ENCODE results near the gene MGARP.
A peak's percentile ranks its signal among the peaks of the same experiment; 100 is the strongest.
"Not testable (repeated sequence)": the region's sequence is repeated elsewhere in the genome, so short reads cannot be mapped to it uniquely, and the experiment has no call there.

The MGARP gene

DNA sequence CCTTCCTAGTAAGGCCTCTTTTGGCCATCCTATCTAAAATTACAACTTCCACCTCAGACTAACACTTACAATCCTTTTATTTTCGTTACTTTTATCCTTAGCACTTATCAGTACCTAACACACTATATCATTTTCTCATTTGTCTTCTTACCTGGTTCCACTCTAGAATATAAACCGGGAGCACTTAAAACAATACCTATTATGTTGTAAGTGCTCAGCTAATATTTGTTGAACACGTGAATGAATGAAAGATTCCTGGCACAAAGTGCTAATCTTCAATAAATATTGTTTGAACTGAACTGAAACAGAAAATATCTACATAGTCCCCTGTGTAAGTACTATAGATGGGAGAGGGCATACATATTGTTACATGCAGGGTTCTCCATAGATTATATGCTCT is 14.4 kb downstream of the MGARP start:
- Histone ChIP-seq H3K9me3 (replicated peaks; ENCODE audit: low read length) (no peaks in the 10 kb centered on the region), H3K4me1 (ENCODE audit: control insufficient read depth, insufficient read depth, low read length) (peaks cover 15% of the 10 kb centered on the region), H3K9ac (ENCODE audit: low read depth, low read length) (no peak overlapping the region), H3K4me3 (ENCODE audit: low read length) (no peak overlapping the region), H3K27me3 (ENCODE audit: control insufficient read depth, insufficient read depth, low read length) (no peaks in the 10 kb centered on the region), H3K36me3 (ENCODE audit: insufficient read depth, low read length) (no peaks in the 10 kb centered on the region), H3K4me2 (ENCODE audit: low read length) (no peak overlapping the region)

DNA sequence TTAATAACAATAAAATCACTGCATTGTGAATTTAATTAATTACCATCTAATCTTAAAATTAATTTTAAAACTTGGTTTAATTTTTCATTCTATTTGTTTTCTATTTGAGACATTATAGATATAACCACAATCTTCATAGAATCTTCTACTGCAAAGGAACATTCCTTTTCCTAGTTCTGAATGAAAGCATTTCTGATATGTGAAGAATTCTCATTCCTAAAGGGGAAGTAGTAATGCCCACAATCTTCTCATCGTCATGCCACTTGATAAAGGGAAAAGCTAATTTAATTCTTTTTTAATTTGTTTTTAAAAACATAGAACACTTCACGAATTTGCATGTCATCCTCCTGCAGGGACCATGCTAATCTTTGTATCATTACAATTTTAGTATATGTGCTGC is 23.7 kb downstream of the MGARP start:
- no peaks in the 10 kb centered on the region for H3K36me3 ChIP-seq (ENCODE audit: insufficient read depth, low read length)
- H3K9ac ChIP-seq (ENCODE audit: low read depth, low read length) = no peak overlapping the region
- no peaks in the 10 kb centered on the region for H3K9me3 ChIP-seq (replicated peaks; ENCODE audit: low read length)
- no peak overlapping the region for H3K4me2 ChIP-seq (ENCODE audit: low read length)
- H3K27me3 ChIP-seq (ENCODE audit: control insufficient read depth, insufficient read depth, low read length) = no peaks in the 10 kb centered on the region
- H3K4me1 ChIP-seq (ENCODE audit: control insufficient read depth, insufficient read depth, low read length) = peaks cover 3% of the 10 kb centered on the region
- no peak overlapping the region for H3K4me3 ChIP-seq (ENCODE audit: low read length)

DNA sequence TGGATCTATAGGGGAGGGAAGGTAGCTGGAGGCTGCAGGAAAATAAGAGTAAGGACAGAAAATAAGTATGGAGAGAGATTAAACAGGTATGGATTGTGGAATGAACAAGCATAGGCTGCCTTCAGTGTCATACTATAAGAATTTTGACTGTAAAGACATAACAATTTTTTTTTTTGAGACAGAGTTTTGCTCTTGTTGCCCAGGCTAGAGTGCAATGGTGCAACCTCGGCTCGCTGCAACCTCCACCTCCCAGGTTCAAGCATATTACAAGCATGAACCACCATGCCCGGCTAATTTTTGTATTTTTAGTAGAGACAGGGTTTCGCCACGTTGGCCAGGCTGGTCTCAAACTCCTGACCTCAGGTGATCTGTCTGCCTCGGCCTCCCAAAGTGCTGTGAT is 24.4 kb downstream of the MGARP start:
- H3K9me3 ChIP-seq (replicated peaks; ENCODE audit: low read length); H3K9ac ChIP-seq (ENCODE audit: low read depth, low read length); H3K36me3 ChIP-seq (ENCODE audit: insufficient read depth, low read length); H3K4me3 ChIP-seq (ENCODE audit: low read length); H3K27me3 ChIP-seq (ENCODE audit: control insufficient read depth, insufficient read depth, low read length); H3K4me2 ChIP-seq (ENCODE audit: low read length); H3K4me1 ChIP-seq (ENCODE audit: control insufficient read depth, insufficient read depth, low read length): not testable (repeated sequence)

DNA sequence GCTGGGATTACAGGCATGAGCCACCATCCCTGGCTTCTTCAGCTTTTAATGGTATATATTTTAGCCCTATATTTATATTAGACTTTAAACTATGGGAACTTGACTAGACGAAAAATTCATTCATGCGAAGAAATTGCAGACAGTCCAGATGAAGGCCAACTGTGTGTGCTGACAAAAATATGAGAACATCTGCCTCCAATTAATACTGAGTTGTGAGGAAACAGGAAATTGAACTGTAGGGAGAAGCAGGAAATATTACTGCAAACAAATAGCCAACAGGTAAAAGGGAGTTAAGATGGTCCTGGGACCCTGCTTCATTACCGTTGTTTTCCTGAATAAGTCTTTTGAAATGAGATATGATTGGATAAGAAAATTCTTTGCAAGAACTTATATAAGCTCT is 26.3 kb downstream of the MGARP start:
- Histone ChIP-seq H3K4me1 (ENCODE audit: control insufficient read depth, insufficient read depth, low read length) (peaks cover 3% of the 10 kb centered on the region), H3K4me2 (ENCODE audit: low read length) (no peak overlapping the region), H3K27me3 (ENCODE audit: control insufficient read depth, insufficient read depth, low read length) (no peaks in the 10 kb centered on the region), H3K9me3 (replicated peaks; ENCODE audit: low read length) (no peaks in the 10 kb centered on the region), H3K9ac (ENCODE audit: low read depth, low read length) (no peak overlapping the region), H3K36me3 (ENCODE audit: insufficient read depth, low read length) (no peaks in the 10 kb centered on the region), H3K4me3 (ENCODE audit: low read length) (no peak overlapping the region)

DNA sequence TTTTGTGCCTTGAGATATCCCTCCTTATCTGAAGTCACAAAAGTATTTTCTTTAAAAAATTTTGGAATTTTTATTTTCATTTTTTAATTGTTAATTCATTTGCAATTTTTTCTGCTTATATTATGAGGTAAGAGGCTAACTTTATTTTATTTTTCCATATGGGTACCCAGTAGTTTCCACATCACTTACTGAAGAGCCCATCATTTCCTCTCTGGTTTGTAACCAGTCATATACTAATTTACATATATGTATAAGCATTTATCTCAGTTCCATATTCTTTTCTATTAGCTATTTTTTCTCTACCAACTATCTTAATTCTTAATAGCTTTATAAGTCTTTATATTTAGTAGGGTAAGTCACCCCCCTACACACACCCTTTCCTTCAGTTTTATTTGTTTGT is 27.0 kb downstream of the MGARP start:
- no peak overlapping the region for H3K4me2 ChIP-seq (ENCODE audit: low read length)
- no peaks in the 10 kb centered on the region for H3K36me3 ChIP-seq (ENCODE audit: insufficient read depth, low read length)
- H3K4me1 ChIP-seq (ENCODE audit: control insufficient read depth, insufficient read depth, low read length) = peaks cover 3% of the 10 kb centered on the region
- no peaks in the 10 kb centered on the region for H3K27me3 ChIP-seq (ENCODE audit: control insufficient read depth, insufficient read depth, low read length)
- H3K4me3 ChIP-seq (ENCODE audit: low read length) = no peak overlapping the region
- no peaks in the 10 kb centered on the region for H3K9me3 ChIP-seq (replicated peaks; ENCODE audit: low read length)
- no peak overlapping the region for H3K9ac ChIP-seq (ENCODE audit: low read depth, low read length)

DNA sequence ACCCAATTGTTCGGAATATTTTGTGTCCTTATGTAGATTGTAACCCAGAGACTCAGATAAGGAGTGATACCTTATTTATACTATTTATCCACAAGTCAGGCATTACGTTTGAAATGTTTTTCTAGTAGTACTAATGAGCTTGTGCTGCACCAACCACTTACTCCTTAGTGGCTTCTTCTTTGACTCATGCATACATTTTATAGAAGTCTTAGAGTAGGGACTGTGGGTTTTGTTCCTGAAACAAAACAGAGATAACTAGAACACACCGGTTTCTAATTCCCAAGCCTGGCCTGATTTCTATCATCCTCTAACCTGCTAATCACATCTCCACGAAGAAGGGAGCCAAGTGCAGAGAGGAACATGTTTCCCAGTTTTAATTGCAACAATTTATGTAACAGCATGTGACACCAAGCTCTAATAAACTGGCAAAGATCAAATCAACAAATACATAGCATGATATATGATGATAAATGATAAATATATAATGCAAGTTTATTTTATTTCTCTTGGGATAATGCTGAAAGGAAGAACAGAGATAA is 32.3 kb downstream of the MGARP start:
- no peaks in the 10 kb centered on the region for H3K27me3 ChIP-seq (ENCODE audit: control insufficient read depth, insufficient read depth, low read length)
- no peak overlapping the region for H3K4me3 ChIP-seq (ENCODE audit: low read length)
- peaks cover 32% of the 10 kb centered on the region for H3K4me1 ChIP-seq (ENCODE audit: control insufficient read depth, insufficient read depth, low read length)

DNA sequence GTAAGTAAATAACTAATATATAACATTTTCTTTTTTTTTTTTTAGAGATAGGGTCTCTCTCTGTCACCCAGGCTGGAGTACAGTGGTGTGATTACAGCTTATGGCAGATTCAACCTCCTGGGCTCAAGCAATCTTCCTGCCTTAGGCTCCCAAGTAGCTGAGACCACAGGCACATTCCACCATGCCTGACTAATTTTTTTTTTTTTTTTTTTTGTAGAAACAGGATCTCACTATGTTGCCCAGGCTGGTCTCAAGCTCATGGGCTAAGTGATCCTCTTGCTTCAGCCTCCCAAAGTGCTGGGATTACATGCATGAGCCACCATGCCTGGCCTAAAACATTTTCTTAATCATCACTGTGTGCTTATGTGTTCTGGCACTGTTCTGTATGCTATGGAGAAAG is 32.8 kb downstream of the MGARP start:
- Histone ChIP-seq H3K4me3 (ENCODE audit: low read length) (no peak overlapping the region), H3K36me3 (ENCODE audit: insufficient read depth, low read length) (no peaks in the 10 kb centered on the region), H3K4me1 (ENCODE audit: control insufficient read depth, insufficient read depth, low read length) (peaks cover 37% of the 10 kb centered on the region), H3K4me2 (ENCODE audit: low read length) (no peak overlapping the region), H3K27me3 (ENCODE audit: control insufficient read depth, insufficient read depth, low read length) (no peaks in the 10 kb centered on the region), H3K9ac (ENCODE audit: low read depth, low read length) (no peak overlapping the region), H3K9me3 (replicated peaks; ENCODE audit: low read length) (no peaks in the 10 kb centered on the region)

More for the DNA sequence above, 32.3 kb downstream of the MGARP start:
- H3K9ac ChIP-seq (ENCODE audit: low read depth, low read length) = no peak overlapping the region
- no peaks in the 10 kb centered on the region for H3K36me3 ChIP-seq (ENCODE audit: insufficient read depth, low read length)
- no peaks in the 10 kb centered on the region for H3K9me3 ChIP-seq (replicated peaks; ENCODE audit: low read length)
- no peak overlapping the region for H3K4me2 ChIP-seq (ENCODE audit: low read length)

DNA sequence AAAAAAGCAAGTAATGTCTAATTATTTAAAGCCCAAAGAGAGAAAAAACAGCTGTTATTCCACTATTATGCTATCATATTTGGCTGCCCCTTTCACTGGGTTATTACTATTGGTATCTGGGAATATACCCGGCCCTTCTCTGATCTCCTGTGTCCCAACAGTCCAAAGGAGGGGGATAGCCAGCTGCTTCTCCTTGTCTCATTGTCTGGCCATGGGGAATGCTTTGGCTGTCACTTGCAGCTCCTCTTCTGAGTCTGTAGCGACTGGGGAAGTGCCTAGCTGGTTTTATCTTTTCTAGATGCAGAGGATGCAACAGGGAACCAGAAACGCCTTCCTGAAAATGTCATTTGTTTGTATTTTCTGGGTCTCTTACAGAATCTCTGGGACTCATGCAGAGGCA is 33.9 kb downstream of the MGARP start:
- Histone ChIP-seq H3K4me3 (ENCODE audit: low read length) (no peak overlapping the region), H3K9ac (ENCODE audit: low read depth, low read length) (no peak overlapping the region), H3K36me3 (ENCODE audit: insufficient read depth, low read length) (no peaks in the 10 kb centered on the region), H3K9me3 (replicated peaks; ENCODE audit: low read length) (no peaks in the 10 kb centered on the region), H3K4me1 (ENCODE audit: control insufficient read depth, insufficient read depth, low read length) (peaks cover 43% of the 10 kb centered on the region), H3K4me2 (ENCODE audit: low read length) (no peak overlapping the region), H3K27me3 (ENCODE audit: control insufficient read depth, insufficient read depth, low read length) (no peaks in the 10 kb centered on the region)

DNA sequence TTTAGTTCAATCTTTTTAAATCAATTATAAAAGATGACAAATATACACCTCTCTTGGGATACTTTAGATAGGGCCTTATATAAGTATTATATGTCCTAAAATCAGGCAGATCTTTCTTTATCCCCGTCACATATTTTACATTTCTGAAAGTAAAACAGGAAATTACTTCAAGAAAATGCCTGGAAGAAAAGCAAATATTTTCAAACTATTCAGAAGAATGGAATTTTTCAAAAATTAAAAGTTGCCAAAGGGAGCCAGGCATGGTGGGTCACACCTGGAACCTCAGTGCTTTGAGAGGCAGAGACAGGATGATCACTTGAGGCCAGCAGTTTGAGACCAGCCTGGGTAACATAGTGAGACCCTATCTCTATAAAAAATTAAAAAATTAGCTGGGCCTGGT is 34.4 kb downstream of the MGARP start:
- no peaks in the 10 kb centered on the region for H3K9me3 ChIP-seq (replicated peaks; ENCODE audit: low read length)
- no peaks in the 10 kb centered on the region for H3K27me3 ChIP-seq (ENCODE audit: control insufficient read depth, insufficient read depth, low read length)
- peaks cover 43% of the 10 kb centered on the region for H3K4me1 ChIP-seq (ENCODE audit: control insufficient read depth, insufficient read depth, low read length)
- H3K9ac ChIP-seq (ENCODE audit: low read depth, low read length) = peak overlapping the region; percentile 40
- H3K4me2 ChIP-seq (ENCODE audit: low read length) = peak overlapping the region; percentile 34
- no peaks in the 10 kb centered on the region for H3K36me3 ChIP-seq (ENCODE audit: insufficient read depth, low read length)
- no peak overlapping the region for H3K4me3 ChIP-seq (ENCODE audit: low read length)

DNA sequence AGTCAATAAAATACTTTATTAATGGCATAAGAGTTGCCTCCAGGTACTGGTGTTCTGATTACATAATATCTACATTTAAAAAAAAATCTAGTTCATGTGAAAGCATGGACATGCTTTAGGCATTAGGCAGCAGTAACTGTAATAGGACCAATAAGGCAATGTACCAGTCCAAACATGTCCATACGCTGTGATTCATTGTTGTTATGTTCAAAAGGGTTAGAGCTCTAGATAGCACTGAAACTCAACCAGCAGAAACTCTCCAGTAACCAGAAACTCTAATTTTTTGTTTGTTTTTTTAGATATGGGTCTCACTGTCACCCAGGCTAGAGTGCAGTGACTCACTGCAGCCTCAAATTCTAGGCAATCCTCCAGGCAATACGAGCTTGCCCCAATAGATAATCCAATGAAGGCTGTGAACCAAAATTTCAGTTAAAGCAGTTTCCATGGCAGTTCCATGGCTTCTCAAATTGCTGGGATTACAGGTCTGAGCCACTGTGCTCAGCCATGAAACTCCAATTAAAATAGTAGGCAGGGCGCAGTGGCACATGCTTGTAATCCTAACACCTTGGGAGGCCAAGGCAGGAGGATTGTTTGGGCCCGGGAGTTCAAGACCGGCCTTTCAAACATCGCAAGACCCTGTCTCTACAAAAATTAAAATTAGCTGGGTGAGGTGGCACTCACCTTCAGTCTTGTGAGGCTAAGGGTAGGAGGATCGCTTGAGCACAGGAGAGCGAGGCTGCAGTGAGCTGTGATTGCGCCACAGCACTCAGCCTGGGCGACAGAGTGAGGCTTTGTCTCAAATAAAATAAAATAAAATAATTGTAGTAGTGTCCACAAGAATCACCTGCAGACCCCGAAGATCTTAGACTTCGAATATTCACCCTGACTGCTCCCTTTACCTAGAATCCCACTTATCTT is 36.3 kb downstream of the MGARP start:
- Histone ChIP-seq H3K4me1 (ENCODE audit: control insufficient read depth, insufficient read depth, low read length) (peaks cover 43% of the 10 kb centered on the region), H3K9me3 (replicated peaks; ENCODE audit: low read length) (no peaks in the 10 kb centered on the region), H3K36me3 (ENCODE audit: insufficient read depth, low read length) (no peaks in the 10 kb centered on the region), H3K4me3 (ENCODE audit: low read length) (no peak overlapping the region), H3K9ac (ENCODE audit: low read depth, low read length) (peak overlapping the region; percentile 17), H3K4me2 (ENCODE audit: low read length) (peak overlapping the region; percentile 16), H3K27me3 (ENCODE audit: control insufficient read depth, insufficient read depth, low read length) (no peaks in the 10 kb centered on the region)

DNA sequence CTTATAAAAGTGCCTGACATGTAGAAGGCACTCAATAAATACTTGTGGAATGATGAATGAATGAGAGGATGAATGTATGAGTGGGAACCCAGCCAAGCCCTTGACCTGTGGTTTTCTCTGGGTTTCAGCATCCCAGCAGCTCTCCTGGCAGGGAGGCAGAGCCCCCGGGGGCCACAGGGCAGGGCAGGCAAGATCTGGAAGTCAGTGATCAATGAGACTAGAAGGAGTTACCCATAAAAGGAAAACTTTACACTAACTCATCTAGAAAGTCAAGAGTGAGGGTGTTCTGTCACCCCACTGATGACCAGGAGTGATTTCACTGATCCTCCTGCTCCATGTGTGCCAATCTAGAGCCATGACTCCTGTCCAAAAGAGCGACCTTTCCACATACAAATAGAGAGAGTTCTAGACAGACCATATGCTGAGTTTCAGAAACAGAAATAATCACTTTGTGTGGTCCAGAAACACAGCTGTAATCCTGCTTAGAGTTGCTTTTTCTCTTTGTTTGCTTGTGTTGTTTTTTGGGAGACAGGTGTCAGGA is 37.4 kb downstream of the MGARP start:
- H3K9ac ChIP-seq (ENCODE audit: low read depth, low read length) = no peak overlapping the region
- peak overlapping the region; percentile 59 for H3K4me2 ChIP-seq (ENCODE audit: low read length)
- no peaks in the 10 kb centered on the region for H3K9me3 ChIP-seq (replicated peaks; ENCODE audit: low read length)

DNA sequence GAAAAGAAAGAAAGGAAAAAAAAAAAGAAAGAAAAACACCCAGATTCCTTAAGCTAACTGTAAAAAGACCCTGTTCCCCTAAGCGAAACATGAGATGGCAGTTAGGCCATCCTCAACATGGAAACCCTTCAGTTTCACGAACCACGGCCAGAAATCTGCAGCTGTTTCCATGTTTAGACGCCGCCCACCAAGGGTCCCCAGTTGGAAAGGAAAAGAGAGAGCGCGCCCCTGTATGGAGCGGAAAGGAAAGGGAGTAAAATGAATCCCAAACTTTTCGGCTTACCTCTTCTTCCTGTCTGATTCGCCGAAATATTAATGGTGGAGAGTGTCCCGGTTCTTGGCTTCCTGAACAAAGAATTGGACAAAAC is 38.3 kb downstream of the MGARP start:
- H3K4me2 ChIP-seq (ENCODE audit: low read length) = peak overlapping the region; percentile 59
- no peak overlapping the region for H3K4me3 ChIP-seq (ENCODE audit: low read length)
- no peaks in the 10 kb centered on the region for H3K9me3 ChIP-seq (replicated peaks; ENCODE audit: low read length)
- peaks cover 43% of the 10 kb centered on the region for H3K4me1 ChIP-seq (ENCODE audit: control insufficient read depth, insufficient read depth, low read length)
- no peaks in the 10 kb centered on the region for H3K27me3 ChIP-seq (ENCODE audit: control insufficient read depth, insufficient read depth, low read length)
- H3K36me3 ChIP-seq (ENCODE audit: insufficient read depth, low read length) = no peaks in the 10 kb centered on the region
- H3K9ac ChIP-seq (ENCODE audit: low read depth, low read length) = no peak overlapping the region

More for the DNA sequence above, 37.4 kb downstream of the MGARP start:
- no peak overlapping the region for H3K4me3 ChIP-seq (ENCODE audit: low read length)
- peaks cover 43% of the 10 kb centered on the region for H3K4me1 ChIP-seq (ENCODE audit: control insufficient read depth, insufficient read depth, low read length)
- no peaks in the 10 kb centered on the region for H3K36me3 ChIP-seq (ENCODE audit: insufficient read depth, low read length)
- no peaks in the 10 kb centered on the region for H3K27me3 ChIP-seq (ENCODE audit: control insufficient read depth, insufficient read depth, low read length)
